PC-3 (cell line): ENCODE results near the gene DMD. TPM values are rescaled to one million over a fixed set of nuclear protein-coding genes. Genes with fewer than 3 reads are reported as not detected.

Experiments
- ATAC-seq: fragments of 200-7000 bp; cut with Tn5 transposase; 2 replicates; pipeline ENCODE4 v1.9.1; 2020; ENCODE audit warnings: mild to moderate bottlenecking, moderate library complexity
- BruUV-seq: library from RNA; stranded (reverse); fragments of 400-500 nt; replicated peaks from 2 replicates; lab custom pipeline; 2021; lab: Mats Ljungman, UMichigan
- CTCF ChIA-PET: fragments of 300-600 bp; sonication (Branson Sonifier 250); formaldehyde crosslinking; loops from one replicate; lab custom pipeline; 2022; ENCODE audit warnings: antibody characterized with exemption; lab: Charles Lee
- POLR2A ChIA-PET: fragments of 300-600 bp; sonication (Branson Sonifier 250); formaldehyde crosslinking; loops from one replicate; lab custom pipeline; 2022; ENCODE audit warnings: antibody characterized with exemption; ENCODE audit not compliant: unreplicated experiment; lab: Charles Lee
- DNase-seq: peaks from one replicate; pipeline ENCODE4 v3.0.0-alpha.2; 2015
- H2AFZ ChIP-seq: fragments of 300-600 bp; sonication (generic); 2 replicates; pipeline ENCODE4 v1.6.0; 2016; ENCODE audit warnings: antibody characterized with exemption, low read length
- H3F3A ChIP-seq: fragments of 300-600 bp; sonication (generic); one replicate; pipeline ENCODE4 v1.6.0; 2017; ENCODE audit warnings: antibody characterized with exemption, low read length, control low read depth, mild to moderate bottlenecking; ENCODE audit not compliant: unreplicated experiment
- H3K27ac ChIP-seq: fragments of 300-600 bp; sonication (generic); 2 replicates; pipeline ENCODE4 v1.5.1; 2016; ENCODE audit warnings: mild to moderate bottlenecking, low read length
- H3K27me3 ChIP-seq: fragments of 300-600 bp; sonication (generic); 2 replicates; pipeline ENCODE4 v1.6.1; 2016; ENCODE audit warnings: low read length, mixed read lengths
- H3K36me3 ChIP-seq: fragments of 300-600 bp; sonication (generic); 2 replicates; pipeline ENCODE4 v1.6.1; 2016; ENCODE audit warnings: low read depth, mixed run types, low read length, mixed read lengths
- H3K4me1 ChIP-seq: fragments of 300-600 bp; sonication (generic); 2 replicates; pipeline ENCODE4 v1.5.1; 2016; ENCODE audit warnings: low read length; ENCODE audit not compliant: insufficient read depth
- H3K4me2 ChIP-seq: fragments of 300-600 bp; sonication (generic); 2 replicates; pipeline ENCODE4 v1.6.0; 2016; ENCODE audit warnings: low read length
- H3K4me3 ChIP-seq: fragments of 300-600 bp; sonication (generic); 2 replicates; pipeline ENCODE4 v1.5.1; 2016; ENCODE audit warnings: mild to moderate bottlenecking, low read length, mixed read lengths
- H3K79me2 ChIP-seq: fragments of 300-600 bp; sonication (generic); 2 replicates; pipeline ENCODE4 v1.6.1; 2017; ENCODE audit warnings: low read length, mixed read lengths
- H3K9ac ChIP-seq: fragments of 300-600 bp; sonication (generic); 2 replicates; pipeline ENCODE4 v1.6.0; 2016; ENCODE audit warnings: mild to moderate bottlenecking, low read length
- H3K9me2 ChIP-seq: fragments of 300-600 bp; sonication (generic); replicated peaks from 2 replicates; pipeline ENCODE4 v1.6.1; 2016; ENCODE audit warnings: mixed run types, low read length, mixed read lengths
- H3K9me3 ChIP-seq: fragments of 300-600 bp; sonication (generic); 2 replicates; pipeline ENCODE4 v1.6.1; 2016; ENCODE audit warnings: low read length, mixed read lengths
- H4K20me1 ChIP-seq: fragments of 300-600 bp; sonication (generic); 2 replicates; pipeline ENCODE4 v1.6.1; 2016; ENCODE audit warnings: low read length, mixed read lengths
- CTCF ChIP-seq: fragments of 300-600 bp; sonication (generic); conservative IDR thresholded peaks from 2 replicates; pipeline ENCODE4 v1.5.1; 2017; ENCODE audit warnings: antibody characterized with exemption, low read depth, mild to moderate bottlenecking, low read length
- EZH2 ChIP-seq: fragments of 300-600 bp; sonication (generic); IDR thresholded peaks from one replicate; pipeline ENCODE4 v1.6.1; 2017; ENCODE audit warnings: antibody characterized with exemption, mild to moderate bottlenecking, low read length; ENCODE audit not compliant: unreplicated experiment
- EZH2phosphoT487 ChIP-seq: fragments of 300-600 bp; sonication (generic); IDR thresholded peaks from 2 replicates; pipeline ENCODE4 v1.6.1; 2018; ENCODE audit warnings: mild to moderate bottlenecking, antibody characterized with exemption, low read length, borderline replicate concordance
- intact Hi-C: fragments of 100-400 bp; cut with micrococcal nuclease; formaldehyde crosslinking; loops from 2 replicates; pipeline ENCODE4 v1.9.0; 2023
- total RNA-seq: library from RNA; depleted of rRNA; stranded (reverse); fragments of >200 nt; gene quantifications from 2 replicates; pipeline ENCODE4 v1.2.3, GENCODE V29; 2014

DMD gene
- total RNA-seq, 1 experiment from 2014 or later, result not detected

- TF ChIP-seq CTCF (no peak), EZH2 (no peak)
- intact Hi-C loops, result no loop called here
- no peaks in the 10 kb centered on the region for H3K9me3 ChIP-seq
- no peaks in the 10 kb centered on the region for H3F3A ChIP-seq
- H3K9me2 ChIP-seq, result no peaks in the 10 kb centered on the region
- H3K27me3 ChIP-seq, result no peaks in the 10 kb centered on the region
- H3K4me2 ChIP-seq, result no peak overlapping the region
- no TSS peak for BruUV-seq
- H3K4me1 ChIP-seq, result no peaks in the 10 kb centered on the region
- no peaks in the 10 kb centered on the region for H3K79me2 ChIP-seq
- H3K36me3 ChIP-seq, result no peaks in the 10 kb centered on the region
- H2AFZ ChIP-seq, result no peak overlapping the region
- no peak overlapping the region for H3K4me3 ChIP-seq
- DNase-seq (no peak), ATAC-seq (no peak)
- H3K9ac ChIP-seq, result no peak overlapping the region
- POLR2A ChIA-PET, result no interaction called here
- H3K27ac ChIP-seq, result no peak overlapping the region
- no peaks in the 10 kb centered on the region for H4K20me1 ChIP-seq
- CTCF ChIA-PET, result no interaction called here
Measured at GRCh38 chrX:32572644-32573043, 638.7 kb downstream of the DMD start.

- ATAC-seq (no peak), DNase-seq (no peak)
- H3K36me3 ChIP-seq, result no peaks in the 10 kb centered on the region
- H3K27ac ChIP-seq, result no peak overlapping the region
- H3K4me1 ChIP-seq, result no peaks in the 10 kb centered on the region
- H3K79me2 ChIP-seq, result no peaks in the 10 kb centered on the region
- intact Hi-C loops, result no loop called here
- no peaks in the 10 kb centered on the region for H3K27me3 ChIP-seq
- H3K9me3 ChIP-seq, result no peaks in the 10 kb centered on the region
- ChIA-PET POLR2A (no interaction called here), CTCF (no interaction called here)
- no peaks in the 10 kb centered on the region for H3K9me2 ChIP-seq
- H3F3A ChIP-seq, result no peaks in the 10 kb centered on the region
- TF ChIP-seq EZH2phosphoT487, result no peak
- no peak for TF ChIP-seq EZH2
- TF ChIP-seq CTCF, result no peak
- no peak overlapping the region for H3K9ac ChIP-seq
- H2AFZ ChIP-seq, result no peak overlapping the region
- no peak overlapping the region for H3K4me2 ChIP-seq
- no peaks in the 10 kb centered on the region for H4K20me1 ChIP-seq
- no peak overlapping the region for H3K4me3 ChIP-seq
- BruUV-seq, result no TSS peak
Measured at GRCh38 chrX:32571579-32571978, 639.8 kb downstream of the DMD start.

GRCh38 chrX:32562261-32562660 is 649.1 kb downstream of the DMD start:
- intact Hi-C loops, result no loop called here

More at GRCh38 chrX:32562261-32562660, 649.1 kb downstream of the DMD start:
- ChIA-PET POLR2A (no interaction called here), CTCF (no interaction called here)
- H2AFZ ChIP-seq, result no peak overlapping the region
- no peak overlapping the region for H3K9ac ChIP-seq
- no peaks in the 10 kb centered on the region for H3K79me2 ChIP-seq
- no peaks in the 10 kb centered on the region for H3F3A ChIP-seq
- no peaks in the 10 kb centered on the region for H3K27me3 ChIP-seq
- H3K9me3 ChIP-seq, result no peaks in the 10 kb centered on the region
- H3K4me1 ChIP-seq, result no peaks in the 10 kb centered on the region
- H3K4me2 ChIP-seq, result no peak overlapping the region
- H3K36me3 ChIP-seq, result no peaks in the 10 kb centered on the region
- ATAC-seq (no peak), DNase-seq (no peak)
- BruUV-seq, result no TSS peak
- H4K20me1 ChIP-seq, result no peaks in the 10 kb centered on the region
- no peak overlapping the region for H3K4me3 ChIP-seq
- TF ChIP-seq CTCF (no peak), EZH2 (no peak), EZH2phosphoT487 (no peak)
- no peaks in the 10 kb centered on the region for H3K9me2 ChIP-seq
- H3K27ac ChIP-seq, result no peak overlapping the region
